K562 (cell line): ENCODE data around the gene NMBR. TPM values are rescaled to one million over a fixed set of nuclear protein-coding genes. Genes with fewer than 3 reads are reported as not detected.

Experiments used
- CBX2 ChIP-seq: fragments of 200-600 bp; sonication (generic); IDR thresholded peaks from one replicate; pipeline ENCODE4 v1.6.1; 2012; ENCODE audit warnings: mild to moderate bottlenecking, low read length, inconsistent platforms; ENCODE audit not compliant: insufficient read depth, poor library complexity, severe bottlenecking
- CBX5 ChIP-seq: IDR thresholded peaks from 2 replicates; pipeline ENCODE4 v1.6.1; 2014; ENCODE audit warnings: low read depth, borderline replicate concordance
- CREBBP ChIP-seq: IDR thresholded peaks from one replicate; pipeline ENCODE4 v1.6.1; 2012; ENCODE audit warnings: low read depth, mild to moderate bottlenecking, control low read depth, inconsistent platforms, low read length
- DDX20 ChIP-seq: fragments of 450-650 bp; IDR thresholded peaks from 2 replicates; pipeline ENCODE4 v1.6.1; 2016; ENCODE audit warnings: missing genetic modification characterization, low read depth, mild to moderate bottlenecking, missing compliant biosample characterization, moderate library complexity
- EHMT2 ChIP-seq: fragments of 450-650 bp; IDR thresholded peaks from 2 replicates; pipeline ENCODE4 v1.6.1; 2018; ENCODE audit warnings: antibody characterized with exemption
- ELK3 ChIP-seq: fragments of 450-650 bp; formaldehyde crosslinking; IDR thresholded peaks from 2 replicates; pipeline ENCODE4 v1.4.0; 2020; ENCODE audit warnings: mild to moderate bottlenecking
- HMG20B ChIP-seq: fragments of 250-450 bp; sonication (Bioruptor Pico); IDR thresholded peaks from 2 replicates; pipeline ENCODE4 v1.5.0; 2021; ENCODE audit warnings: mild to moderate bottlenecking
- MAFG ChIP-seq: fragments of 450-650 bp; conservative IDR thresholded peaks from 2 replicates; pipeline ENCODE4 v1.6.1; 2016; ENCODE audit warnings: missing genetic modification characterization, missing compliant biosample characterization
- MTA2 ChIP-seq: fragments of 450-650 bp; IDR thresholded peaks from 2 replicates; pipeline ENCODE4 v1.6.1; 2016; ENCODE audit warnings: low read depth
- MXI1 ChIP-seq: IDR thresholded peaks from 2 replicates; pipeline ENCODE4 v1.6.1; 2011; ENCODE audit warnings: low read depth, mild to moderate bottlenecking, improper control_type of control experiment, low read length
- NR2C1 ChIP-seq, 2 experiments: fragments of 450-650 bp; IDR thresholded peaks; 2 replicates each; pipeline ENCODE4 v1.6.1; 2017; ENCODE audit warnings: mild to moderate bottlenecking in 2 of 2, antibody characterized with exemption in 1 of 2, inconsistent platforms in 1 of 2, missing compliant biosample characterization in 1 of 2, missing genetic modification characterization in 1 of 2
- PHB2 ChIP-seq: fragments of 450-650 bp; IDR thresholded peaks from 2 replicates; pipeline ENCODE4 v1.6.1; 2017; ENCODE audit warnings: low read depth
- POLR3G ChIP-seq: IDR thresholded peaks from 2 replicates; pipeline ENCODE4 v1.6.1; 2011; ENCODE audit not compliant: insufficient read length, insufficient replicate concordance; ENCODE audit errors: extremely low read depth
- SNIP1 ChIP-seq: fragments of 450-650 bp; IDR thresholded peaks from 2 replicates; pipeline ENCODE4 v1.7.1; 2017; ENCODE audit warnings: low read depth, mild to moderate bottlenecking
- SNRNP70 ChIP-seq: fragments of 200-400 bp; formaldehyde crosslinking; optimal IDR thresholded peaks from 2 replicates; pipeline ENCODE3; 2017; ENCODE audit warnings: low read depth, low read length
- SREBF2 ChIP-seq: sonication (generic); formaldehyde crosslinking; IDR thresholded peaks from 2 replicates; pipeline ENCODE4 v1.4.0; 2020; ENCODE audit warnings: mild to moderate bottlenecking, missing genetic modification reagents
- TCF15 ChIP-seq: fragments of 250-450 bp; sonication (Bioruptor Pico); IDR thresholded peaks from 2 replicates; pipeline ENCODE4 v1.8.0; 2022; ENCODE audit warnings: moderate library complexity, mild to moderate bottlenecking, inconsistent platforms
- TCF3 ChIP-seq: sonication (generic); formaldehyde crosslinking; IDR thresholded peaks from 2 replicates; pipeline ENCODE4 v1.4.0; 2020; ENCODE audit warnings: mild to moderate bottlenecking, missing genetic modification reagents
- ZFPM2 ChIP-seq: fragments of 250-450 bp; sonication (Bioruptor Pico); IDR thresholded peaks from 2 replicates; pipeline ENCODE4 v1.5.1; 2022; ENCODE audit warnings: mild to moderate bottlenecking
- ZNF592 ChIP-seq: fragments of 450-650 bp; IDR thresholded peaks from 2 replicates; pipeline ENCODE4 v1.6.1; 2017; ENCODE audit warnings: antibody characterized with exemption, mild to moderate bottlenecking
- ZNF778 ChIP-seq: fragments of 450-650 bp; formaldehyde crosslinking; IDR thresholded peaks from 2 replicates; pipeline ENCODE4 v1.4.0; 2020; ENCODE audit warnings: mild to moderate bottlenecking, moderate library complexity
- polyA plus RNA-seq, 8 experiments: library from polyadenylated mRNA; depleted of rRNA in 4 of 8; stranded (reverse) in 5 of 8; unstranded in 3 of 8; fragments of >200 nt; fragmentation: Nextera tagmentation in 2 of 8; fragmentation: Illumina TruSeq in 1 of 8; extraction: Ambion mirVana in 2 of 8; extraction: Trizol in 1 of 8; gene quantifications; 2 replicates each; pipeline versions ENCODE4 v1.2.1 to v1.2.3, GENCODE V29; 2011 to 2014; ENCODE audit warnings: inconsistent platforms in 1 of 8, missing spikeins in 1 of 8
- total RNA-seq, 7 experiments: library from RNA; depleted of rRNA in 6 of 7; stranded (reverse); fragments of >200 nt in 6 of 7; fragmentation: Illumina TruSeq in 2 of 7; extraction: Trizol in 2 of 7; gene quantifications; 2 replicates each; pipeline versions ENCODE4 v1.2.1 to v1.2.3, GENCODE V29; 2011 to 2021; ENCODE audit warnings: low replicate concordance in 1 of 7
- TF ChIP-seq, protein P1 (sequence below): fragments of 250-450 bp; sonication (Bioruptor Pico); IDR thresholded peaks from 2 replicates; pipeline ENCODE4 v1.4.0; 2020; ENCODE audit warnings: mild to moderate bottlenecking, moderate library complexity

The NMBR gene
- total and polyA plus RNA-seq, 9 of the 15 experiments (the other 6 are each of a cell fraction or from before 2014, with no cell fraction given) = not detected

DNA sequence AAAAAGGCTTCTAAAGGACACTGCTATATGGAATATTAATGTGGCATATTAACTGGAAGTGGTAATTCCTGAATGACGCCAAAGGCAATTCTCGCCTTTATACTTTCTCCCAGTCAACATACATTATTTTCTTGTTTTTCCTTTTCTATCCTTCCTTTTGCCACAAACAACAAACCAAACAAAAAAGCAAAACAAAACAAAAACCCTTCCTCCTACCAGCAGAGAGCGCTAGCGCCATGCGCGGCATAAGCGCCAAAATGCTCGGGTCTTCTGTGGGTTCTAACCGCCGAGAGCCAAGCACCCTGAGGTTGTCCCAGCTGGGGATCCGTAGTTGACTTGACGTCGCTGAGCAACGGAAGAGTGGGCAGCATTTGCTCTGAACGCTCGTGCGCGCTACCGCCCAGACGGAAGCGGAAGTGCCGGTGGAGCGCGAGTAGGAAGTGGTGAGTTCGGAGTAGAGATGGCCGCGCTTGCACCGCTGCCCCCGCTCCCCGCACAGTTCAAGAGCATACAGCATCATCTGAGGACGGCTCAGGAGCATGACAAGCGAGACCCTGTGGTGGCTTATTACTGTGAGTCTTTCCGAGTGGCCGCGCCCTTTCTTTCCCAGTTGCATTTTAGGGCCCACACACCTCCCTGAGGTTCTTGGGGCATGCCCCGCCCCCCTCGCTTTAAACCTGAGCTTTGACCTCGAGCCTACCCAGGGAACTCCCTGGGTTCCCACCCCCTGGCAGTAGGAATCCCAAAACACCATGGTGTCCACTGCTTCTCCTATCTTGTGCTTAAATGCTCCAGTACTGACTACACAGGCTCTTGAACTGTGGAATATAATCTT, at the start of gene NMBR, which contains the start of gene VTA1 (continued):
- 0 out of 2 replicates have a peak, but pooled peaks have one; percentile 36 for TF ChIP-seq SREBF2
- TF ChIP-seq CREBBP = no peak
- TF ChIP-seq NR2C1 (IDR thresholded peaks at IDR 0.05) = peak; percentile 90
- TF ChIP-seq NR2C1 (tag; IDR thresholded peaks at IDR 0.05) = peak; percentile 92
- no peak for TF ChIP-seq MAFG (tag)
- TF ChIP-seq EHMT2 = peak; percentile 77
- TF ChIP-seq MTA2 = no peak
- 0 out of 2 replicates have a peak, but pooled peaks have one; percentile 50 for TF ChIP-seq ZNF592
- no peak for TF ChIP-seq CBX2
- no peak for TF ChIP-seq ELK3
- TF ChIP-seq, protein P1, sequence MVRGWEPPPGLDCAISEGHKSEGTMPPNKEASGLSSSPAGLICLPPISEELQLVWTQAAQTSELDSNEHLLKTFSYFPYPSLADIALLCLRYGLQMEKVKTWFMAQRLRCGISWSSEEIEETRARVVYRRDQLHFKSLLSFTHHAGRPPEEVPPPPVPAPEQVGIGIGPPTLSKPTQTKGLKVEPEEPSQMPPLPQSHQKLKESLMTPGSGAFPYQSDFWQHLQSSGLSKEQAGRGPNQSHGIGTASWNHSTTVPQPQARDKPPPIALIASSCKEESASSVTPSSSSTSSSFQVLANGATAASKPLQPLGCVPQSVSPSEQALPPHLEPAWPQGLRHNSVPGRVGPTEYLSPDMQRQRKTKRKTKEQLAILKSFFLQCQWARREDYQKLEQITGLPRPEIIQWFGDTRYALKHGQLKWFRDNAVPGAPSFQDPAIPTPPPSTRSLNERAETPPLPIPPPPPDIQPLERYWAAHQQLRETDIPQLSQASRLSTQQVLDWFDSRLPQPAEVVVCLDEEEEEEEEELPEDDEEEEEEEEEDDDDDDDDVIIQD (CRISPR knock-in tag) = no peak
- peak; percentile 93 for TF ChIP-seq MXI1
- peak; percentile 74; the same call in 1 of the 2 replicates for TF ChIP-seq CBX5
- TF ChIP-seq SNRNP70 = no peak
- peak; percentile 40 for TF ChIP-seq TCF3
- no peak for TF ChIP-seq TCF15 (CRISPR knock-in tag)
- no peak for TF ChIP-seq DDX20 (tag)
- peak; percentile 61; the same call in 1 of the 2 replicates for TF ChIP-seq SNIP1
- no peak for TF ChIP-seq ZFPM2 (CRISPR knock-in tag)
- no peak for TF ChIP-seq ZNF778
- TF ChIP-seq PHB2 = no peak
- no peak for TF ChIP-seq HMG20B (CRISPR knock-in tag)
- no peak for TF ChIP-seq POLR3G
